Skin epidermis (tissue), 12 donors: ENCODE results near the gene DCC.
A peak's percentile ranks its signal among the peaks of the same experiment; 100 is the strongest.
"Not testable (repeated sequence)": the region's sequence is repeated elsewhere in the genome, so short reads cannot be mapped to it uniquely, and the experiment has no call there.

Experiments
- H3K27ac ChIP-seq, 21 experiments: fragments of 200-600 bp; sonication (generic) in 11 of 21; one replicate each; pipeline ENCODE4 v1.5.0; 2020; ENCODE audit warnings: mild to moderate bottlenecking in 3 of 21, inconsistent platforms in 2 of 21, moderate library complexity in 2 of 21
- H3K4me3 ChIP-seq, 7 experiments: fragments of 200-600 bp; sonication (generic) in 2 of 7; one replicate each; pipeline ENCODE4 v1.5.0; 2020; ENCODE audit warnings: inconsistent platforms in 2 of 7, mild to moderate bottlenecking in 2 of 7, moderate library complexity in 1 of 7

DCC gene

GRCh38 chr18:52348209-52348608 is 8.2 kb downstream of the DCC start:
- Histone ChIP-seq H3K27ac (no peak overlapping the region), H3K4me3 (no peak overlapping the region)

GRCh38 chr18:52349498-52349897 is 9.5 kb downstream of the DCC start:
- Histone ChIP-seq H3K4me3 (no peak overlapping the region), H3K27ac (no peak overlapping the region)

GRCh38 chr18:52352920-52353319 is 12.9 kb downstream of the DCC start:
- Histone ChIP-seq H3K4me3 (no peak overlapping the region), H3K27ac (no peak overlapping the region)

- Histone ChIP-seq H3K4me3 (no peak overlapping the region), H3K27ac (peak overlapping the region in 1 of 21 experiments; percentile 31)
Observed at GRCh38 chr18:52353589-52353988, 13.6 kb downstream of the DCC start.

GRCh38 chr18:52363861-52364260 is 23.9 kb downstream of the DCC start:
- Histone ChIP-seq H3K27ac (no peak overlapping the region), H3K4me3 (no peak overlapping the region)

- H3K4me3 ChIP-seq, H3K27ac ChIP-seq: not testable (repeated sequence)
Observed at GRCh38 chr18:52366851-52367250, 26.9 kb downstream of the DCC start.

- no peak overlapping the region for H3K4me3 ChIP-seq
- no peak overlapping the region for H3K27ac ChIP-seq
Observed at GRCh38 chr18:52367953-52368742, 28.2 kb downstream of the DCC start.

GRCh38 chr18:52370841-52371240 is 30.8 kb downstream of the DCC start:
- Histone ChIP-seq H3K27ac (no peak overlapping the region), H3K4me3 (no peak overlapping the region)

- Histone ChIP-seq H3K4me3 (no peak overlapping the region), H3K27ac (no peak overlapping the region)
Observed at GRCh38 chr18:52376104-52376503, 36.1 kb downstream of the DCC start.

GRCh38 chr18:52377094-52377493 is 37.1 kb downstream of the DCC start:
- no peak overlapping the region for H3K4me3 ChIP-seq
- H3K27ac ChIP-seq, result no peak overlapping the region

GRCh38 chr18:52386306-52386705 is 46.3 kb downstream of the DCC start:
- Histone ChIP-seq H3K4me3 (no peak overlapping the region), H3K27ac (no peak overlapping the region)

GRCh38 chr18:52387175-52387574 is 47.2 kb downstream of the DCC start:
- Histone ChIP-seq H3K4me3 (no peak overlapping the region), H3K27ac (no peak overlapping the region)

- Histone ChIP-seq H3K4me3 (no peak overlapping the region), H3K27ac (no peak overlapping the region)
Observed at GRCh38 chr18:52391810-52392559, 52.0 kb downstream of the DCC start.

- Histone ChIP-seq H3K4me3 (no peak overlapping the region), H3K27ac (no peak overlapping the region)
Observed at GRCh38 chr18:52394602-52395001, 54.6 kb downstream of the DCC start.

GRCh38 chr18:52395146-52395852 is 55.3 kb downstream of the DCC start:
- Histone ChIP-seq H3K27ac (no peak overlapping the region), H3K4me3 (no peak overlapping the region)

- no peak overlapping the region for H3K27ac ChIP-seq
- no peak overlapping the region for H3K4me3 ChIP-seq
Observed at GRCh38 chr18:52401236-52401635, 61.2 kb downstream of the DCC start.

- Histone ChIP-seq H3K4me3 (no peak overlapping the region), H3K27ac (no peak overlapping the region)
Observed at GRCh38 chr18:52402814-52403213, 62.8 kb downstream of the DCC start.

- Histone ChIP-seq H3K27ac (no peak overlapping the region), H3K4me3 (no peak overlapping the region)
Observed at GRCh38 chr18:52403291-52404021, 63.5 kb downstream of the DCC start.

GRCh38 chr18:52408800-52409302 is 68.9 kb downstream of the DCC start:
- H3K27ac ChIP-seq, result no peak overlapping the region

GRCh38 chr18:52409727-52410126 is 69.7 kb downstream of the DCC start:
- H3K4me3 ChIP-seq, result no peak overlapping the region
- H3K27ac ChIP-seq, result no peak overlapping the region

More at GRCh38 chr18:52408800-52409302, 68.9 kb downstream of the DCC start:
- no peak overlapping the region for H3K4me3 ChIP-seq
